Coronary artery (tissue), 2 donors: ENCODE measurements around the gene NPAS3.
A peak's percentile ranks its signal among the peaks of the same experiment; 100 is the strongest.

Source experiments
- DNase-seq: peaks from one replicate; pipeline ENCODE4 v3.0.0-alpha.2; 2017; ENCODE audit warnings: low spot score
- H3K27ac ChIP-seq, 2 donors: fragments of 200-600 bp; sonication (generic); one replicate each; pipeline ENCODE4 v1.5.1; 2016 to 2019
- H3K4me3 ChIP-seq: fragments of 200-600 bp; sonication (generic); 2 replicates; pipeline ENCODE4 v1.5.1; 2016; ENCODE audit warnings: mild to moderate bottlenecking, moderate library complexity
- CTCF ChIP-seq: fragments of 200-600 bp; sonication (generic); IDR thresholded peaks from one replicate; pipeline ENCODE4 v1.5.1; 2019; ENCODE audit warnings: antibody characterized with exemption

Gene NPAS3

GRCh38 chr14:33837943-33838683 is 899.4 kb downstream of the NPAS3 start:
- H3K27ac ChIP-seq: no peak overlapping the region
- DNase-seq: no peak
- no peak for TF ChIP-seq CTCF
- no peak overlapping the region for H3K4me3 ChIP-seq

- no peak for DNase-seq
- H3K27ac ChIP-seq: no peak overlapping the region
- peak; percentile 84 for TF ChIP-seq CTCF
- H3K4me3 ChIP-seq: no peak overlapping the region
These were observed 900.8 kb downstream of the NPAS3 start for GRCh38 chr14:33839193-33840076.

GRCh38 chr14:33840797-33841196 is 902.1 kb downstream of the NPAS3 start:
- no peak for TF ChIP-seq CTCF
- DNase-seq: no peak

GRCh38 chr14:33842299-33842698 is 903.6 kb downstream of the NPAS3 start:
- no peak overlapping the region for H3K27ac ChIP-seq
- no peak for DNase-seq
- no peak for TF ChIP-seq CTCF
- no peak overlapping the region for H3K4me3 ChIP-seq

More at GRCh38 chr14:33840797-33841196, 902.1 kb downstream of the NPAS3 start:
- H3K4me3 ChIP-seq: no peak overlapping the region
- H3K27ac ChIP-seq: no peak overlapping the region

- no peak for DNase-seq
- no peak for TF ChIP-seq CTCF
- Histone ChIP-seq H3K4me3 (no peak overlapping the region), H3K27ac (no peak overlapping the region)
These were observed 905.4 kb downstream of the NPAS3 start for GRCh38 chr14:33844118-33844517.

GRCh38 chr14:33846100-33846824 is 907.6 kb downstream of the NPAS3 start:
- no peak overlapping the region for H3K4me3 ChIP-seq
- H3K27ac ChIP-seq: no peak overlapping the region
- DNase-seq: no peak
- TF ChIP-seq CTCF: no peak
